Fibroblast of the conjunctiva (primary cell): ENCODE data around the gene ITGB3.
"Not testable (repeated sequence)": the region's sequence is repeated elsewhere in the genome, so short reads cannot be mapped to it uniquely, and the experiment has no call there.

ENCODE experiments used
- DNase-seq: peaks from one replicate; pipeline ENCODE4 v3.0.0-alpha.2; 2010; ENCODE audit warnings: low read depth

The ITGB3 gene

DNA sequence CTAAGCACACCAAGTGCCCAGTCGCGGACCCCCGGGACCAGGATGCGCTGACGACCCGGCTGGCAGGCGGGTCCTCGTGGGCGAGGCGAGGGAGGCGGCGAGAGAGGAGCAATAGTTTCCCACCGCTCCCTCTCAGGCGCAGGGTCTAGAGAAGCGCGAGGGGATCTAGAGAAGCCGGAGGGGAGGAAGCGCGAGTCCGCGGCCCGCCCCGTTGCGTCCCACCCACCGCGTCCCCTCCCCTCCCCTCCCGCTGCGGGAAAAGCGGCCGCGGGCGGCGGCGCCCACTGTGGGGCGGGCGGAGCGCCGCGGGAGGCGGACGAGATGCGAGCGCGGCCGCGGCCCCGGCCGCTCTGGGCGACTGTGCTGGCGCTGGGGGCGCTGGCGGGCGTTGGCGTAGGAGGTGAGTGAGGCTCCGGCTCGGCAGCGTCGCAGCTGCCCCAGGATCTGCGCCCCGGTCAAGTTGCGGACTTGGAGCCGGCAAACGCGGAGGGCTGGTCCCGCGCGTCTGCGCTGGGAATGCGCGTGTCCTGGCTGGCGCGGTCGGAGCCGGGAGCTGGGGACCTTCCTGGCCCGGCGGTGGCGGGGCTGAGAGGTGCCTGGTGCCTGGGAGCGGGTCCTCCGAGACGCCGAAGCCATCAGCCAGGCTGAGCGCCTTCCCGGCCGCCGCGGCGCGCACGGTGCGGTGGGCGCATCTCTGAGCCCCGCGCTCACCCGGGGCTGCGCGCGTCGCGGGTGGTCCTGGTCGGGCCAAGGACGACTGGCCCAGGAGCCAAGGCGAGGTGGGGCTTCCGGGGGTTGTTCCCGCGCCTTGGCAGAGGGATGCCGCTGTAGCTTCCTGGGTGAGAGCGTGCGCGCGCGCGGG lies at the start of gene ITGB3:
Gene ITGB3 (plus strand): TSS at position 287 of the 862 bp plus-strand sequence. CDS start 35 bp downstream, at position 322.
- no peak for DNase-seq

DNA sequence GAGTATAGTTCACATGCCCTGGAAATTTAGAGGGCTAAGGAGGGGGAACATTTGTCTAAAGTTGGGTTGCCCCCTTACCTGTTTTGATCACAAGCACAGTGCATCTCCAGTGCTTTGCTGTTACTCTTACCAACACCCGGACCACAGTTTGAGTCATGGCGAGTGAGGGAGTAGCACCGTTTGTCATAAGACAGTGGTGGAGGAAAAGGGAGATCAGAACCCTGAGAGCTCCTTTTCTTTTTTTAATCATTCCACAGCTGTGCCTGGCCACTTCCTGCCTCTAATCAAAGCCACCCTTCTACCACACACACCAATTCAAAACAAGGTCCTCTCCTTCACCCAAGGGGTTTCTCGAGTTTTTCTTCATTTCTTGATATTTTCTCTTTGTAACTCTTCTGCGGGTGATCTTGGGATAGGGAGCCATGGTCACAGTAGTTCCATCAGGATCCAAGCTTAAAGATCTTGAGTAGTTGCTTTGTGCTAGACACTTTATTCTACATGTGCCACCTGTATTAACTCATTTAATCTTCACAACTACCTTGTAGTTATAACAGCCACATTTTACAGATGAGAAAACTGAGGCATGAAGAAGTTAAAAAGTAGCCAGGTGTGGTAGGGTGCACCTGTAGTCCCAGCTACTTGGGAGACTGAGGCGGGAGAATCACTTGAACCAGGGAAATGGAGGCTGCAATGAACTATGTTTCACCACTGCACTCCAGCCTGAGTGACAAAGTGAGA lies 49.5 kb upstream of the ITGB3 start:
- no peak for DNase-seq

DNA sequence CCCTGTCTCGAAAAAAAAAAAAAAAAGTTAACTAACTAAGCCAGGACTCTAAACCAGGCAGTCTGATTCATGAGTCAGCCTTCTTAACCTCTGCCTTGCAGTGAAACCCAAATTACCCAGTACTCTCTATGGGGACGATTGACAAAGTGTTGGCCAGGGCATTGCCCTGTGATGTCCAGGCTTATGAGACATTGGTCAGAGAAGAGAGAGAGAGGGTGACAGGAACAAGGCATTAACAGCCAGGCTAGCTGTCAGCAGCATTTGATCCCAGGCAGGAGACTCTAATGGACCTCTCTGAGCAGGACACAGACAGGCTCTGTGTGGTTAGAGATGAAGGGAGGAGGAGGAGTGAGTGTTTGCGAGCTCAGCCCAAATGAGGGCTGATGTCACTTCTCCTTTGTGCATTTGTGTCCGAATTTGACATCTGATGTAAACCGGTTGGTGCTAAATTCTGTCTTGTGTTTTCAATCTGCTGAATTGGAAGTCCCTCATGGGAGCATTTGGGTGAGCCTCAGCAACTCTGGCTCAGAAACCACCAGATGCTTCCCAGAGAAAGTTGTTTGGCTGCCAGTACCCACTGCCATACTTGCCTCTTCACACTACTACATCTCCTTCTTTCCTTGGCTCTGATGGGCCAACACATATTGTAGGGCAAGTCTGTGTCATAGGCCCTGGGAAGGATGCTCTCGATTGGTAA lies 48.8 kb upstream of the ITGB3 start:
- DNase-seq, result no peak

DNA sequence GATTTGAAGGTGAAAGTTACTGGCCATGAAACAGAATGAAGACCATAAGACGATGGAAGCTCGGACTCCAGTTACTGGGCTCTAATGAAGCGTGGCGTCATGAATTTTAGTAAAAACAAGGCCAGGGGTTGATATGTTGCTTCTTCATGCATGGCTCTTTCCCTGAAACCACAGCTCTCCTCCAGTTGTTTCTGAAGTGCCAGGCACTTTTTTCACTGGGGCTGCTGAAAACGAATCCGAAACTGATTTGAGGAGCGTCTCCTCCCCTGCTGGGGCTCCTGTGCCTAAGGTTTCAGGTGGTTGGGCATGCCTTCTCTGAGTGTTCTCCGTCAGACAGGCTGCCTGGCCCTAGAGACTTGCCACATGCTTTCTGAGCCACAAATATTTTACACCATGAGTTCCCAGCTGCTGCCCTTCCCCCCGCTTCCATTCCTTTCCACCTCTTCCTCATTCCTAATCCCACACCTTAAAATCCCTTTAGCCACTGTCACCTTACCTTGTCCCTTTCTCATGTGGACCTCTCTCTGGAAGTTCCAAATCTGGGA lies 48.1 kb upstream of the ITGB3 start:
- no peak for DNase-seq

DNA sequence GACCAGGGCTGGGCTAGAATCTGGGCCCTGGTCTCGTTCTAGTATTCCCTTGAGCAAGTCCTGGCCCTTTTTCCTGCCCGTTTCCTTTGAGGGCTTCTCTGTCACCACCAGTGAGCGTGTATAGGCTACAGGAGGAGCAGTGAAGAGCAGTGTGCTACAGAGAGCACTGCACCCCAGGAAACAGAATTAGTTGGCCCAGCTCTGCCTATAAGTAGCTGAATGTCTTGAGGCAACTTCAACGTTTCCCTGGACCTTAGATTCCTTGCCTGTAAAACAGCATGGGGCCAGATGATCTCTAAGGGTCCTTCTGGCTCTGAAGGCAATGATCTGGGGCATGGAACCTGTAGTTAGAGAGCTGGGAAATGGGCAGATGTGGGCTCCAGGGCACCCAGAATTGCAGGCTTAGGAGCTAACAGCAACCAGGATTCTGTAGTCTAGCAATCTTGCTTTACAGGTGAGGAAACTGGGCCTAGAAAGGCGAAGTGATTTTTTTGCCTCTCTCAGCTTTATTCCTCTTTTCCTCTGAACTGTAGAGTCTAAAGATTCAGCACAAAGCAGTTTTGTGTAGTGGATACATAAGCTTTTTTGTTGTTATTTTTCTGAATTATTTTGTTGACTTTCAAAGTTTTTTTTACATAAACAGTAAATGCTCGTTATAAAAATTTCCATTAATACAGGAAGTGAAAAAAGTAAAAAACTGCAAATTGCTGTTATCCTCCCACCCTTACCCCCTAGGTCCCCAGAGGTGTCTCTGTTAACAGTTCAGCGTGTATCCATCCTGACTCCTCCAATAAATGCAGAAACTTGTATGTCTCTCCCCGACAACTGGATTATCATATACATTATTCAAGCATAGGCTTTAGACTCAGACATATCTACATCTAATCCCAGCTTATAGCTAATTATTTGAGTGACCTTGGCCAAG lies 46.2 kb upstream of the ITGB3 start:
- no peak for DNase-seq

DNA sequence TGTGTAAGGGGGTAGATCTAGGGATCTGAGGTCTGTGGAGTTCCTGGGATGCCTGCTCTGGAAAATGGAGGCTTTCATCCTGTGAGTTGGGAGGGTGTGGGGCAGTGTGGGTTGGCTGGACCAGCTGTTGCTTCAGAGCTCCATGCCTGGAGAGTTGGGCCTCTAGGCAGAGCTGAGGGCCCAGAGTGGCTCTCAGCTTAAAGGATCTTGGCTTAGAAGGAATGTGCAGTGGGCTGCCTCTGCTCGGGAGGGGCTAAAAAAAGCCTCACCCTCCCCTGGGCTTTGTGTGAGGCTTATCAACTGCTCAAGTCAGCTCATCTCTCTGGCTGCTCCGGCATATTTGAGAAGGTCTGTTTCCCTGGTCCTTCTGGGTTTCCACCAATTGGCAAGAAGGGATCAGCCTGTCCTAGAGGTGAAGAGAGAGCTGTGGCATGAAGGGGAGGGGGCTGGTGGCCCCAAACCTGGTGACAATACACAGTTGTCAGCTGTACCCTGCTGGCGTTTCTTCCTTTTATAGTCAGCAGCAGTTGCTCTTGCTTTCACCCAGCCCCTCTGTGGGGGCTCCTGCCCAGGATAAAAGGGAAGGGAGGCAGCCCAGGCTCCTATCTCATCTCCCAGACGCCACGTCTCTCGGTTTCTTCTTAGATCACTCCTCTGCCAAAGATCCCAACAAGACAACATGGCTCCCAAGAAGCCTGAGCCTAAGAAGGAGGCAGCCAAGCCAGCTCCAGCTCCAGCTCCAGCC lies 44.7 kb upstream of the ITGB3 start, which contains the start of gene MYL4:
Gene MYL4 (plus strand): TSS at position 605 of the 745 bp plus-strand sequence. CDS start 75 bp downstream, at position 680.
- DNase-seq, result no peak

DNA sequence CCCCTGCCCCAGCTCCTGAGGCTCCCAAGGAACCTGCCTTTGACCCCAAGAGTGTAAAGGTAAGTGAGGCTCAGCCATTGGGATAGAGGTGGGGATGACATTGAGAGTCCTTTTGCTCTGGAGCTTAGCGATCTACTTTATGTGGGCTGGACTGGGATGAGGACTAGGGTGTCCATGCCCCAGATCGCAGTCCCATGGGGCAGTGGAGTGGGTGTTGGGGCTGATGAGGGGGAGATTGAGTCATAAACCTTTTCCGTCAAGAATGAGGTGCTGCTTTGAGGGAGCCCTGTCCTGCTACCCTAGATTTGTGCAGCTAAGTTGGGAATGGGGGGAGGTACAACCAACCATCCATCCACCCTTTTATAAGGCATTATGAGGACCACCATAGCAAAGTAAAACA lies 44.1 kb upstream of the ITGB3 start:
- no peak for DNase-seq

DNA sequence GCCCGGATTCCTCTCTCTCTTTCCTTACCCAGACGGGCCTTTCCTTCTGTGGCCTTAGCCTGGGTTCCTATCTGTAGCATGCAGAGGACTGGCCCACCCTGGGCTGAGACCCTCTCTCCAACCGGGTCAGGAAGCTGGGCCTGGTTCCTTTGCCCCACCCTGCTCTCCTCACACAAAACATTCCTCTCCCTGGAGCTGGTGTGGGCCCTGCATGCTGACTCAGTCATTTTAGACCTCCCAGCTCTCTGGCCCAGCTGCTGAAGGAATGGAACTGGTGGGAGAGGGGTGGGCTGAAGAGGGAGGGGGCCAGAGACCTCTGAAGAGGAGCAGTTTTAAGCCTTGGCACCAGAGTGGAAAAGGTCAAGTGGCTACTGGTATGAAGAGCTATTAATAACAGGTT lies 43.5 kb upstream of the ITGB3 start:
- DNase-seq, result no peak

DNA sequence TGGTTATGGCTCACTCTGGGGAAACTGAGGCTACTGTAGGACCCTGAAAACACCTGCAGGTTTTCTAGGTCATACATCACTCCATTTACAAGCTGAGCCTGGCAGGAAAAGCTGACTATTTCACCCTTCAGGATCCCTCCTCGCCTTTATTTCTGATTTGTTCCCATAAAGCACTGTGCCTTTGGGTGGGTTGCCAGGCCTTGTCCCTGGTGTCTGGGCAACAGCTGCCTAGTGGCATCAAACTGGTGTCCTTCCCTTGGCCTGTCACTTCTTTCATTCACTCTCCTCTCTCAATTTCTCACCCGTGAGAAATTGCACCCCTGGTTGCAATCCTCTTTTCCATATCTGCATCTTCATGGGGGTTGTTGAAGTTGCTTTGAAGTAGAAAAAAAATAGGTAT lies 42.8 kb upstream of the ITGB3 start:
- DNase-seq, result no peak

DNA sequence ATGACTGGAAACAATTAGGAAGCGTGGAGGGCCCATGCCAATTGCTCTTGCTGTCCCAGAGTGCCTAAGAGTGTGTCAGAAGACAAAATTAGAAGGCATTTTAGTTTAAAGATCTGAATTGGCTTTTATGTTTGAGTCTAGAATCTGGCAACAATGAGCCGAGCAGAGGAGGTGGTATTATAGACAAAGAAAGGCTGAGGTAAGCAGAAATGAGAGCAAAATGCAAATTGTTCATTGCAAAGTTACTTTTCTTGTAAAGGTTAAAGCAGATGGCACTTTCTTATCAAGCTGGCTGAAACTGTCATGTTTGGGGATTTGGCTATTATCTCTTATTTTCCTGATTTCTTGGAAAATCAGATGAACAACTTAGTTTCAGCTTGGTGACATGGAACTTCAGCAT lies 41.2 kb upstream of the ITGB3 start:
- no peak for DNase-seq

DNA sequence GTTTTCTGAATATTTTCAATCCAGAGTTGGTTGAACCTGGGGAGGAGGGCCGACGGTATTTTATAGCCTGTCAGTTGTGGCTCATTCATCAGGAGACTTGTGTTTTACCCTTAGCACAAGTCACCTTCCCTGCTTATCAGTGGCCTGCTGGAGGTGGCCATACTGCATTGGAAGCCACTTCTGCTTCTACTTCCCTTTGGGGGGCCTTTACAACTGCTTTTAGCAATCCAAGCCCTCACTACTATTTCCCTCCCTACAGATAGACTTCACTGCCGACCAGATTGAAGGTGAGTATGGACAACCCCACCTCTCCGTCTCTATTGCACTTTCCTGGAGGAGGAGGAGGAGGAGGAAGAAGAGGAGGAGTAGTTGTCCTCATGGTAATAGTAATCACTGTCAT lies 40.1 kb upstream of the ITGB3 start:
- DNase-seq, result no peak

DNA sequence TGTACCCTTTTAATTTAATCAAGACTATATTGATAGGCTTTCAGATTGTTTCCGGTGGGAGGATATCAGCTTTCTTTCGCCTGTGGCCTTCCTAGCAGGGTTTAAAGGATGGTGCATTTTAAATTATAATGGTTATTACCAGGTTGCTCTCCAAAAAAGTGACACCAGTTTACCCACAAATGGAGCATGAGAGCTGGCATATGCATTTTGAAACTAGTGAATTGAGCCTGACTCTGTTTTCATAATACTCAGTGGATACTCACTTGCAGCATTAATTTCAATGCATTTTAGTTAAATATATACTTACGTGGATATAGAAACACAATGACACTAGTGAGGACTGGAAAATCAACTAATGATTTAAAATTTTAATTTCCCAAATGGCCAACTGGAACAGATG lies 38.7 kb upstream of the ITGB3 start:
- DNase-seq, result no peak

DNA sequence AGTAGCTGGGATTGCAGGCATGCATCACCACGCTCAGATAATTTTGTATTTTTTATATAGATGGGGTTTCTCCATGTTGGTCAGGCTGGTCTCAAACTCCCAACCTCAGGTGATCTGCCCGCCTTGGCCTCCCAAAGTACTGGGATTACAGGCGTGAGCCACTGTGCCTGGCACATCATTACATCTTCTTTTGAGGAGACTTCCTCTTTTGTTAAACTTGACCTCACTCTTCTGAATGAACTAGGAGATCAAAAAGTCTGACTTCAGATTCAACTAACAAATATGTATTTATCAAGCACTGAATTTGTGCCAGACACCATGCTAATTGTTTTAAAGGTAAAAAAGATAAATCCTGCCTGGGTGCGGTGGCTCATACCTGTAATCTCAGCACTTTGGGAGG lies 36.8 kb upstream of the ITGB3 start:
- not testable (repeated sequence) for DNase-seq

DNA sequence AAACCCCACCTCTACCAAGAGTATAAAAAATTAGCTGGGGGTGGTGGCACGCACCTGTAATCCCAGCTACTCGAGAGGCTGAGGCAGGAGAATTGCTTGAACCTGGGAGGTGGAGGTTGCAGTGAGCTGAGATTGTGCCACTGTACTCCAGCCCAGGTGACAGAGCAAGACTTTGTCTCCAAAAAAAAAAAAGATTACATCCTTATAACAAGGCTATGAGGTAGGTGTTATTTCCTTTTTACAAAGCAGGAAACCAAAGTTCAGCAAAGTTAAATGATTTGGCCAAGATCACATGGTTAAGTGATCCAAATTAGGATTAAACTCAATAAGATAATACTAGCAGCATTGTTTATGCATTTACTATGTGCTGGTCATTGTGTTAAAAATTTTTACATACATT lies 36.3 kb upstream of the ITGB3 start:
- DNase-seq, result not testable (repeated sequence)

DNA sequence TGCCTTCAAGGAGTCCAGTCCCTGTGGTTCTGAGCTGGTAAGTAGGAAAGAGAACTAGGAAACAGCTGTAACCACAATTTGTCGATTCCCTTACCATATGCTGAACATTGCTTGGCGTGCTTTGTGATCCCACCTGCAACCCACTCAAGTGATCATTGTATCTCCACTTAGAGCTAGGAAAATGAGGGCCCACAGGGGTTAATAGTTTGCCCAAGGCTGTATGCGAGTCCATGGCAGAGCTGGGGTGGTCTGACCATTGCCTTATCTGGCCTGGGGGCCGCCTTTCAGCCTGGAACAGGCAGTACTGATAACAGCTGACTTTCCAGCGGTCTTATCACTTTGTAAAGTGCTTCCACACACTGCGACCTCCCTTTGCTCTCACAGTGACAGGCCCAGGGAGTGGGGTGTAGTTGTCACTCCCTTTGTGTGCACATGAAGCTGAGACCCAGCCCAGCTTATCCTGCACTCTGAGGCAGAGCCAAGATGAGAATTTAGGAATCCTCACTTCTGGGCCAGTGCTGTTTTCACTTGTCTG lies 34.7 kb upstream of the ITGB3 start:
- DNase-seq, result no peak

DNA sequence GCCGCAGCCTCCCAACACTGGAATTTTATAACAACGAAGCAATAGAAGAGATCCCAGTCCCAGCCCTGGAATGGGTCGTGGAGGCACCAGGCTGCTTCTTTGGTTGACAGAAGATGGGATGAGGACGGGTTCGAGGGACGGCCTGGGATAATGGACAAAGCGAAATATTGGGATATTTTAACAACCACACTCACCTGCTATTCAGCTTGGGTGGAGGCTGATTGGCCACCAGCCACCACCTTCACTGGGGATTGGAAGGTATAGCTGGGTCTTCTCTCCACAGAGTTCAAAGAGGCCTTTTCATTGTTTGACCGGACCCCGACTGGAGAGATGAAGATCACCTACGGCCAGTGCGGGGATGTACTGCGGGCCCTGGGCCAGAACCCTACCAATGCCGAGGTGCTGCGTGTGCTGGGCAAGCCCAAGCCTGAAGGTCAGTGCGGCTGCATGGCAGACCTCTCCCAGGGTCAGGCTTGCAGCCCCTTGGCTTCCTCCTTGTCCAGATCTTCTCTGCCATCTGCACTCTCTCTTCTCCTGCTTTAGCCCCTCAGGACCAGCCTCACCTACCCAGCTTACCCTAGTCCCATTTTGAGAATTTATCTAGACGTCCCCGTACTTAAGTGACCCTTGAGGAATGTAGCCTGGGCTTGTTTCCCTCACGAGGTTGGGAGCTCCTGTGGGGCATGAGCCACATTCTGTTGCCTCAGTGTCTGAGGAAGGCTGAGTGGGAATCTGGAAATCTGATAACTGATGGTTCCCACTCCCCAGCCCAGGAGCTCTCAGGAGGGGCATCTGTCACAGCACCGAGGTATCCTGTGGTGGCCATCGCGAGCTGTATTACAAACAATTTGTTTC lies 33.8 kb upstream of the ITGB3 start:
- DNase-seq, result no peak

DNA sequence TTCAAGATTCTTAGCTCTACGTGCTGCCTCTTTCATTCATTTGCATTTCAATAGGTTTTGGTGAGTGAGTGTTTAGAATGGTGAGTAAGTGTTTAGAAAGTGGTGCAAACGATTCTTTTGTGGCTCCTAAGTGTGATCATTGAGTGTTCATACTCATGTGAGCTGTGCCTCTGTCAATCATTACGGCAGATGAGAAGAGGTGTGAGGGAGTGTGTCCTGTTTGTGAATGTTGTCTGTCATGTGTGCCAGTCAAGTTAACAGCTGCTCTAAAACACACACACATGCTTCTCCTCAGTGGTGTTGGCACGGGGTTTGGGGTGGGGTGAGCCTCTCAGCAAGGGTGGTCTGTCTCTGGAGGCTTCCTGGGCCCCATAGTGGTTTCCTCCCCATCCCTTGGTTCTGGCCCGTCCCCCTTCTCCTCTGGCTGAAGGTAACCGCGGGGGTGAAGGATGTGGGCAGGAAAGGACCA lies 33.1 kb upstream of the ITGB3 start:
- no peak for DNase-seq

DNA sequence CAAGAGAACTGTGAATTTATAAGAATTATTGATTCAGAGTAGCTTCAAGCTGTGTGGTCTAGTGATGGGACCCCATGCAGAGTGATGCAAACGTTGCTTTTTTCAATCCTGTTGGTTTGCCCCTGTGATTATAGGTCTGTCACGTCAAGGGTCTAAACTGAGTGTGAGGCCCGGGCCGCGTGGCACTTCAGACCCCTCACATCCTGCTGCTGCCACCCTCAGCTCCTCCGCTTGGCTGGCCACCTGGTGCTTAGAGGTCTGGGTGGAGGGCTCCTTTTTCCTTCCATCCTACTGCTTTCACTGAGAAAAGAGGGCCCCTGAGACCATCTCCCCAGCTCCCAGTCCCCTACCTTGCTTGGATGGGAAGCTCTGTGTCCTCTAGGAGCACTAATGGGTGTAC lies 32.5 kb upstream of the ITGB3 start:
- DNase-seq, result no peak

DNA sequence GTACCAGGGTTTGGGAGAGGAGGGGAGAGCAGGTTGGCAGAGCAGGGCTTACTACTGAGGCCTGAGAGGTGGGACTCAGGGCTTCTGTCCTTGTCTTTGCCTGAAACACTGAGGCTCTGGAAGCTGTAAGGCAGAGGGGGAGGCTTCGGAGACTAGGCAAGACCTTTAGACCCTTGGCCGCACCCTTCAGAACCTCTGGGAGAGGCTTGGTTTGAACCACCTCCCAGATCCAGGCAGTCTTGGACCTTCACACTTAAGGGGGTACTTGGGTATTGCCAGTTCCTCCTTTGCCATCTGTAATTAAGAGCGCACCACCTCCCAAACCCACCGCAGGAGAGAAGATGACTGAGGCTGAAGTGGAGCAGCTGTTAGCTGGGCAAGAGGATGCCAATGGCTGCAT lies 31.6 kb upstream of the ITGB3 start:
- no peak for DNase-seq
